NCI-H2227 treated with DMSO at 0.1 percent for 48 hours (cell line): ENCODE measurements around the gene PSMG2.
A peak's percentile ranks its signal among the peaks of the same experiment; 100 is the strongest.

ENCODE experiments used
- DNase-seq: peaks from one replicate; lab custom pipeline; 2025; lab: John Stamatoyannopoulos, UW

Gene PSMG2

GRCh38 chr18:12702221-12703095, at the start of gene PSMG2, which contains the start of gene CEP76:
Gene PSMG2 (plus strand): TSS chr18:12703042. CDS start chr18:12703108, 66 bp downstream.
Gene CEP76 (minus strand): TSS chr18:12702723. CDS start chr18:12702548, 175 bp downstream.
- DNase-seq = peak; percentile 86

DNA sequence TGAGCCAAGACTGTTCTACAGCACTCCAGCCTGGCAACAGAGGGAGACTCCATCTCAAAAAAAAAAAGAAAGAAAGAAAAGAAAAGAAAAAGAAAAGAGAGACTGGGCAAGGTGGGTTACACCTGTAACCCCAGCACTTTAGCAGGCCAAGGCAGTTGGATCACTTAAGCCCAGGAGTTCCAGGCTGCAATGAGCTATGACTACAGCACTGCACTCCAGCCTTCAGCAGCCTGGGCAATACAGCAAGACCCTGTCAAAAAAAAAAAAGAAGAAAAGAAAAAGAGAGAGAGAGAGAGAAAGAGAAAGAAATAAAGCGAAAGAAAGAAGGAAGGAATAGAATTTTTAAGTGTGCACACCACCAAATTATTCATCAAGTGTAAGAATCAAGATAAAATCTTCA, 47.9 kb upstream of the PSMG2 start:
- no peak for DNase-seq

DNA sequence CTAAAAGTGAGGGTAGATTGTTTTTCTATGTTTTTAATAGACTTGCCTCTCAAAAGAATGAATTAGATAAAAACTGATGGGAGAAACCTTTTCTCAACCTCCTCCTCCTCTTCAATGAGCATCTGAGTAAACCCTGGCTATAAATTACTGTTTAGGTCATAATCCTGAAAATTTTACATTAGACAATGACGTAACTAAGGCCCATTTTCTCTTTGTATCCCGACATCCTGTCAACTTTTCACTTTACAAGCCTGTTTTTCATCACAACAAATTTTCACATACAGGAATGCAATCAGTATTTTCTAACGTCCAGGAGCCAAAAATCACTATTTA, 46.3 kb upstream of the PSMG2 start:
- peak; percentile 20 for DNase-seq

DNA sequence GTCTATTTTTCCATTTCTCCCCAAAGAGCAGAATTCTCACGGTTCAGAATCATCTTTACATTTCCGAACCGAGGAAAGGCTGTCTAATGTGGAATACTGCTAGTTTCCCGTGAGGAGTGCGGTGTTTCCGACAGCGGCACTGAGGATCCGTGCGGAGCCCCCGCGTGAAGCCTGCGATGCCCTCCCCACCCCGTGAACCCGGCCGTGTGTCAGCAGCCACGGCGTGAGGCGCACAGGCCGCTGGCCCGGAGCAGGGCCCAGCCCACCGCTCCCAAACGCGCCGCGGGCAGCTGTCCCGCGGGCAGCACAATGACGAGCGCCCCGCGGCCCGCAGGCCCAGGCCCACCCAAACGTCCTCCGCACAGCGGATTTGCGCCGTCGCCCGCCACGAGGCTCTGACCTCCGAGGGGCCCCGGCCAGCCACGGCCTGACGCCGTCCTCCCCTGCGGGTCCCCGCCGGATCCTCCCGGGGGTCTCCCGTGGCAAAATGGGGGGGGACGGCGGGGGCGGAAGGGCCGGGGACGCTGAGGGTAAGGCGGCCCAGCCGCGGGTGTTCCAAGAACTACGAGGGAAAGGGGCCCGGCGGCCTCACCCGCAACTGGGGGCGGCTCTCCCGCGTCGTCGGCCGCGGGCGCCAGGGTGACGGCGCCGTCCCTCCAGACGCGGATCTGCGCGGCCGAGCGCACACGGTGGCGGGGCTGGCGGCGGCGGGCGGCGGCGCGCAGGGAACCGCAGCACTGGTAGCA, 45.7 kb upstream of the PSMG2 start:
- DNase-seq = no peak

DNA sequence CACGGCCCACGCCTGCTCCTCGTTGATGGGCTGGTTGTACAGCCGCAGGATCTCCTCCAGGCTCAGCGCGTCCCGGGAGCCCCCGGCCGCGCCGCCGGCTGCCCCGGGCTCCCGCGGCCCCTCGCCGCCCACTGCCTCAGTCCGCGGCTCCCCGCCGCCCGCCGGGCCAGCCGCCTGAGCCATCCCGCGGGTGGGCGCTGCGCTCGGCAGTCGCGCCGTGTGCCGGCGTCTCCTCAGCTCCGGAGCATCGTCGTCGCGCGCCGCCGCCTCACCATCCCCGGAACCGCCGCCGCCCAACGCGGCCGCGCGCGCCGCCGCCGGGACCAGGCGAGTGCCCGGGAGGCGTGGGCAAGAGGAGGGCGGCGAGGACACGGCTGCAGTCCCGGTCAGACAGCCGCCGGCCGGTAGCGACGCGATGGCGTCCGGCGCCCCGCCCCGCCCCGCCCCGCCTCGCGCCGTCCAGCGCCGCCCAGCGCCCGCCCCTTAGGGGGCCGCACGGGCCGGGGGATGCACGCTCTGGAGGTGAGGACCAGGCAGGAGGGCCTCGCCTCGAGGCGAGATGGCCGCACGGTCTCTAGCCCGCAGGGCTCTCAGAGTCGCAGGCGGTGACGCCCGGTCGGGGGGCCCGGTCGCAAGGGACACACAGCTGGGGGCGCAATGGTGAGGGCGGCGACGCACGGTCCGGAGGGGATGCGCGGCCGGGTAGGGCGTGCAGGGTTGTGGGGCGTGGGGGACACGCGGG, 45.0 kb upstream of the PSMG2 start, which contains the start of gene SPIRE1:
TSS of gene SPIRE1 (minus strand) at position 424 of the 742 bp plus-strand sequence. CDS start at position 183, 241 bp downstream.
- peak; percentile 52 for DNase-seq

DNA sequence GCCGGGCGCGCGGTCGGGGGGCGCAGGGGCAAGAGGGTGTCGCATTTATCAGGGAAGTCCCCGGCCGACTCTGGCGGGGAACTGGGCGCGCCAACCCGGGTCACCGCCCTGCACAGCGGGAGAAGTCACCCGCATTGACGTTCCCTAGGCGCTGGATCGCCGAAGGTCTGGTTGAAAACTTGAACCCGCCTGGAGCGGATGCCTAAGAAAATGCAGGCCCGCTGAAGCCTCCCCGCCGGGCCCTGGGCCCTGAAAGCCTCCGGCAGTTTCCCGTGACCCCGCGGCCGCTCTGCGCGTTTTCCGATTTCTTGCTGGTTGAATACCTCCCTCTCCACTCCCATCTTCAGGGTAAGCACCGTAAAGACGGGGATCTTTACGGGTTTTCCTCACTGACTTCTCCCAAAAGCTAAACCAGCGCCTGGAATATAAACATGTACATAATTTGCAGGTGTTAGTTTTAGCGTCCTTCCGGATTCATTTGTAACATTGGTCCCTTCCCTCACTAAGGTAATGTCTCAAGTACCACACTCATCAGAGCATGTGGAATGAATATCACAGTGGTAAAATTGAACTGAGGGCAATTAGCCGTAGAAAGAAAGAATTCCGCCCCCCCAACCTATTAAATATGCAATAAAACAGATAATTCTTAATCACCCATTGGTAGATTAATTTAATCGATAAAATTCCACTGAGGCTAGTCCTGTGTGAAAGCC, 44.3 kb upstream of the PSMG2 start:
- DNase-seq = peak; percentile 17

- DNase-seq = peak; percentile 58
Observed at GRCh38 chr18:12659904-12660605, 42.8 kb upstream of the PSMG2 start.

- DNase-seq = no peak
Observed at GRCh38 chr18:12668041-12668440, 34.8 kb upstream of the PSMG2 start.

- peak; percentile 52 for DNase-seq
Observed at GRCh38 chr18:12679183-12679786, 23.6 kb upstream of the PSMG2 start.

- peak; percentile 28 for DNase-seq
Observed at GRCh38 chr18:12686100-12686499, 16.7 kb upstream of the PSMG2 start.

- DNase-seq = no peak
Observed at GRCh38 chr18:12689256-12689850, 13.5 kb upstream of the PSMG2 start.

DNA sequence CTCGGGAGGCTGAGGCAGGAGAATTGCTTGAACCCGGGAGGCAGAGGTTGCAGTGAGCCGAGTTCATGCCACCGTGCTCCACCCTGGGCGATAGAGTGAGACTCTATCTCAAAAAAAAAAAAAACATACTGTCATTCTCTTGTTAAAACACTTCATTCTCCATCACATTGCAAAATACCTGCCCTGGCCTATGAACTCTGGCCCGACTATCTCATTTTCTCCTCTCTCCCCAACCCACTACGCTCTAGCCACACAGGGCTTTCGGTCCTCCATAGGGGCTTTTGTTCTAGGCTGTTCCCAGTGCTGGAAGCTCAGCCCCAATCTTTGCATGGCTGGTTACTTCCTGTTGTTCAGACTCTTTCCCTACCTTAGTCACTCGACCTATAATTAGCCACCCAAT, 10.6 kb upstream of the PSMG2 start:
- no peak for DNase-seq

GRCh38 chr18:12694032-12694431, 8.8 kb upstream of the PSMG2 start:
- DNase-seq = no peak

DNA sequence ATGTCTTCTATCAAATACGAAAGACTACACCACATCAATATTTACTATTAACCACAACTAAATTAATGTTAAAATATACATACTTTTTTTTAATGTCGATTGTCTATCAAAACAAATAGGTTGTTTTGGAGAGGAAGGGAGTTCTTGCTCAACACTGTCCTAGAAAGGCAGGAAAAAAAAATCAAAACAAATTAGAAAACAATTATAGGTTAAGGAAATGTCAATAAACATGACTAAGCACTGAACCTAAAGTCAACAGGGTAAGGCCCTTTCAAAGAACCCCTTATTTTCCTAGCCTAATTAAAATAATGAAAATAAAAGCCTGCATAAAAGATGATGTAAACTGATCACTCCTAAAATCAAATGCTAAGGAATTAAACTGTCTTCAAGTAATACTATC, 3.1 kb upstream of the PSMG2 start:
- DNase-seq = no peak

DNA sequence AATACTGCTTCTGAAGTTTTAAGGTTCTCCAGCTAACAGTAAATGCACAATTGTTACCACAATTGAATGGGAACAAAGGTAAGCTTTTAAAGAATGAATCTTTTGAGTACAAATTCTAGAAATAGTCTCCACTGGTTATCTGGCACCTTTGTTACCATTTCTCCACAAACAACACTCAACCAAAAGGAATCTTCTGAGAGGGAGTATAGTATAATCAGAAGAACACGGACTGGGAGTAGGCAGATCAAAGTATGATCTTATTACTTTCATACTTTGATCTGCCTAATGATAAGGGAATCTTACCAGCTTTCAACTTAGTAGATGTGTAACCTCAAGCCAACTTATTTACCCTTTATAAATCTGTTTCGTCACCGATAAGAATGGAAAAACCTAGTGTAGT, 1.7 kb upstream of the PSMG2 start:
- no peak for DNase-seq

DNA sequence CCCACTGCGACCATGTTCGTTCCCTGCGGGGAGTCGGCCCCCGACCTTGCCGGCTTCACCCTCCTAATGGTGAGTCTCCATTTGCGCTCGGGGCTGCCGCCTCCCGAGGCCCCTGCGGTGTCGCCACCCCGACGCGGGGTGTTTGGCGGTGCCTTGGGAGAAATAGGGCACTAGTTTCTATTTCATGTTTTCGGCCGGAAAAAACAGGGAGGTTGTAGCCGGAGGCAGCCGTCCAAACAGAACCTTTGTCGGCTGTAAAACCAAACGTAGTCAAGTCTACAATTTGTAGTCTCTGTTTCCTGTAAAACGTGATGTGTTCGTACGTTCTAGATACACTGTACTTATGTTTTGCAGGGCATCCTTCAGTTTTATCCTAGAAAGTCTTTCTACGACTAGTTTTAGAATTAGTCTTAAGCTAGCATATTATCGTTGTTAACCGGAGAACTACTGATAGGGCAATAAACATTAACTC, 290 bp downstream of the PSMG2 start:
- DNase-seq = no peak

GRCh38 chr18:12703664-12704063, 822 bp downstream of the PSMG2 start:
- DNase-seq = peak; percentile 70

GRCh38 chr18:12711446-12711845, 8.6 kb downstream of the PSMG2 start:
- no peak for DNase-seq

GRCh38 chr18:12721495-12722275, 18.8 kb downstream of the PSMG2 start:
- no peak for DNase-seq
